PC-9 (cell line): ENCODE data around the gene KCNF1. TPM values are rescaled to one million over a fixed set of nuclear protein-coding genes. Genes with fewer than 3 reads are reported as not detected.
A peak's percentile ranks its signal among the peaks of the same experiment; 100 is the strongest.

Experiments used
- BruUV-seq: library from RNA; stranded (reverse); fragments of 400-500 nt; replicated peaks from 2 replicates; lab custom pipeline; 2021; lab: Mats Ljungman, UMichigan
- CTCF ChIA-PET: fragments of 300-600 bp; sonication (Branson Sonifier 250); formaldehyde crosslinking; loops from one replicate; lab custom pipeline; 2022; ENCODE audit warnings: antibody characterized with exemption; lab: Charles Lee
- POLR2A ChIA-PET: fragments of 300-600 bp; sonication (Branson Sonifier 250); formaldehyde crosslinking; loops from one replicate; lab custom pipeline; 2022; ENCODE audit warnings: antibody characterized with exemption; ENCODE audit not compliant: unreplicated experiment; lab: Charles Lee
- DNase-seq, 2 experiments: peaks; one replicate each; pipeline versions ENCODE4 v3.0.0 to v3.0.0-alpha.2; 2015 to 2022; ENCODE audit warnings: mixed read lengths in 1 of 2
- H2AFZ ChIP-seq: fragments of 200-600 bp; sonication (generic); 2 replicates; pipeline ENCODE4 v1.8.1; 2017; ENCODE audit warnings: antibody characterized with exemption
- H3F3A ChIP-seq: fragments of 200-600 bp; sonication (generic); 2 replicates; pipeline ENCODE4 v1.8.1; 2017; ENCODE audit warnings: antibody characterized with exemption, mild to moderate bottlenecking, low read depth; ENCODE audit not compliant: insufficient read depth
- H3K27ac ChIP-seq: fragments of 200-600 bp; sonication (generic); 2 replicates; pipeline ENCODE4 v1.6.1; 2016; ENCODE audit warnings: mixed run types
- H3K27me3 ChIP-seq: fragments of 200-600 bp; sonication (generic); 2 replicates; pipeline ENCODE4 v1.6.1; 2016; ENCODE audit warnings: low read depth, mixed run types; ENCODE audit not compliant: insufficient read depth
- H3K36me3 ChIP-seq: fragments of 200-600 bp; sonication (generic); 2 replicates; pipeline ENCODE4 v1.6.1; 2016; ENCODE audit warnings: low read depth, mixed run types
- H3K4me1 ChIP-seq: fragments of 200-600 bp; sonication (generic); replicated peaks from 2 replicates; pipeline ENCODE4 v1.6.1; 2016; ENCODE audit warnings: mixed run types; ENCODE audit not compliant: insufficient read depth
- H3K4me2 ChIP-seq: fragments of 200-600 bp; sonication (generic); 2 replicates; pipeline ENCODE4 v1.6.1; 2017; ENCODE audit warnings: mixed run types
- H3K4me3 ChIP-seq: fragments of 200-600 bp; sonication (generic); 2 replicates; pipeline ENCODE4 v1.6.1; 2016; ENCODE audit warnings: mixed run types
- H3K79me2 ChIP-seq: fragments of 200-600 bp; sonication (generic); 2 replicates; pipeline ENCODE4 v1.6.1; 2017; ENCODE audit warnings: low read depth, mixed run types
- H3K9me2 ChIP-seq: fragments of 200-600 bp; sonication (generic); 2 replicates; pipeline ENCODE4 v1.8.1; 2017; ENCODE audit warnings: mild to moderate bottlenecking; ENCODE audit not compliant: insufficient read depth
- H3K9me3 ChIP-seq: fragments of 200-600 bp; sonication (generic); 2 replicates; pipeline ENCODE4 v1.8.1; 2016; ENCODE audit warnings: low read depth; ENCODE audit not compliant: insufficient read depth
- H4K20me1 ChIP-seq: fragments of 200-600 bp; sonication (generic); 2 replicates; pipeline ENCODE4 v1.8.1; 2017; ENCODE audit not compliant: insufficient read depth
- EZH2 ChIP-seq: fragments of 200-600 bp; sonication (generic); IDR thresholded peaks from 2 replicates; pipeline ENCODE4 v1.8.0; 2017; ENCODE audit warnings: antibody characterized with exemption, low read depth
- intact Hi-C: fragments of 100-400 bp; cut with micrococcal nuclease; formaldehyde crosslinking; loops from one replicate; pipeline ENCODE4 v1.10.0; 2022; ENCODE audit not compliant: unreplicated experiment
- total RNA-seq: library from RNA; stranded (reverse); gene quantifications from 2 replicates; pipeline ENCODE4 v1.2.3, GENCODE V29; 2021
- TF ChIP-seq, protein P1 (sequence below): fragments of 200-600 bp; sonication (generic); conservative IDR thresholded peaks from 2 replicates; pipeline ENCODE4 v1.6.1; 2017; ENCODE audit warnings: mixed run types, antibody characterized with exemption, mild to moderate bottlenecking, moderate library complexity

KCNF1 gene
- total RNA-seq, 1 experiment from 2014 or later: 1.0 TPM

DNA sequence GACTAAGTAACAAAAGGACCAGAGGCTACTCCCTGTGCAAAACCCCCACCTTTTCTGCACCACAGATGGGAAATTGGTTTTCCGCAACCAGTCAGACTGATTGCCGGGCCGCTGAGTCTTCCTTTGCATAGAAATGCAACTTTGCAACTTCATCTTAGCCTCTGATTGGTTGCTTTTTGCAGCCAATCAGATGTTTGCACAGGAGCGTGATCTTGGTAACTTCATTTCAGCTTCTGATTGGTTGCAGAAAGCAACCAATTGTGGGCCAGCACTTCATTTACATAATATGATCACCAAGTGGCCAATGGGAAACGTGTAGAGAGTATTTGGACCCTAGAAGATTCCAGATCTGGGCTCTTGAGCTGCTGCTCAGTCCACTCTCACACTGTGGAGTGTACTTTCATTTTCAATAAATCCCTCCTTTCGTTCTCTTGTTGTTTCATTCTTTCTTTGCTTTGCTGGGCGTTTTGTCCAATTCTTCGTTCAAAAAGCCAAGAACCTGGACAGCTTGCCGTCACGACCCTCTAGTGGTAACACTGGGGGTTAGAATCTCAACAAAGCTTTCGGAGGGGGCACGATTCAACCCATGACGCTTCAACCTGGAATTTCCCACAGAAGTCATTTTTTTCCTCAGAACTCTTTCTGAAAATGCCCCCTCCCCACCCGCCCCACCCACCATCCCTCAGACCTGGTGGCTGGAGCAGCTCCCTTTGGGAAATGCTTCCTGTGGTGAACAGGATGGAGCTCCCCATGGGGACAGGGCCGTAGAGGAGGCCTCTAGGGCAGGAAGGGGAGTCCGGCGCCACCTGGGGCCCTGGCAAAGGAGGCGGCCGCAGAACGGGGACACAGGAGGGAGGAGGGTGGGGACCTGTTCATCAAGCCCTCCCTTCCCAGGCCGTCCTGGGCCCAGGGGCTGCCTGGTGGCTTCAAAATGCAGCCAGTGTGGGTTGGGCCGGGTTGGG lies 31.8 kb upstream of the KCNF1 start:
- Histone ChIP-seq H3K4me3 (no peak overlapping the region), H3K36me3 (no peaks in the 10 kb centered on the region), H2AFZ (no peak overlapping the region), H3K79me2 (no peaks in the 10 kb centered on the region), H3K4me1 (no peaks in the 10 kb centered on the region), H3K4me2 (no peak overlapping the region), H4K20me1 (no peaks in the 10 kb centered on the region), H3K27ac (no peak overlapping the region), H3K27me3 (no peaks in the 10 kb centered on the region), H3K9me3 (no peaks in the 10 kb centered on the region), H3F3A (no peaks in the 10 kb centered on the region), H3K9me2 (no peaks in the 10 kb centered on the region)
- no peak for TF ChIP-seq EZH2
- TF ChIP-seq, protein P1, sequence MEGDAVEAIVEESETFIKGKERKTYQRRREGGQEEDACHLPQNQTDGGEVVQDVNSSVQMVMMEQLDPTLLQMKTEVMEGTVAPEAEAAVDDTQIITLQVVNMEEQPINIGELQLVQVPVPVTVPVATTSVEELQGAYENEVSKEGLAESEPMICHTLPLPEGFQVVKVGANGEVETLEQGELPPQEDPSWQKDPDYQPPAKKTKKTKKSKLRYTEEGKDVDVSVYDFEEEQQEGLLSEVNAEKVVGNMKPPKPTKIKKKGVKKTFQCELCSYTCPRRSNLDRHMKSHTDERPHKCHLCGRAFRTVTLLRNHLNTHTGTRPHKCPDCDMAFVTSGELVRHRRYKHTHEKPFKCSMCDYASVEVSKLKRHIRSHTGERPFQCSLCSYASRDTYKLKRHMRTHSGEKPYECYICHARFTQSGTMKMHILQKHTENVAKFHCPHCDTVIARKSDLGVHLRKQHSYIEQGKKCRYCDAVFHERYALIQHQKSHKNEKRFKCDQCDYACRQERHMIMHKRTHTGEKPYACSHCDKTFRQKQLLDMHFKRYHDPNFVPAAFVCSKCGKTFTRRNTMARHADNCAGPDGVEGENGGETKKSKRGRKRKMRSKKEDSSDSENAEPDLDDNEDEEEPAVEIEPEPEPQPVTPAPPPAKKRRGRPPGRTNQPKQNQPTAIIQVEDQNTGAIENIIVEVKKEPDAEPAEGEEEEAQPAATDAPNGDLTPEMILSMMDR: no peak
- BruUV-seq: no TSS peak
- intact Hi-C loops: no loop called here
- peak in 1 of 2 experiments; percentile 32 for DNase-seq
- ChIA-PET CTCF (no interaction called here), POLR2A (no interaction called here)

DNA sequence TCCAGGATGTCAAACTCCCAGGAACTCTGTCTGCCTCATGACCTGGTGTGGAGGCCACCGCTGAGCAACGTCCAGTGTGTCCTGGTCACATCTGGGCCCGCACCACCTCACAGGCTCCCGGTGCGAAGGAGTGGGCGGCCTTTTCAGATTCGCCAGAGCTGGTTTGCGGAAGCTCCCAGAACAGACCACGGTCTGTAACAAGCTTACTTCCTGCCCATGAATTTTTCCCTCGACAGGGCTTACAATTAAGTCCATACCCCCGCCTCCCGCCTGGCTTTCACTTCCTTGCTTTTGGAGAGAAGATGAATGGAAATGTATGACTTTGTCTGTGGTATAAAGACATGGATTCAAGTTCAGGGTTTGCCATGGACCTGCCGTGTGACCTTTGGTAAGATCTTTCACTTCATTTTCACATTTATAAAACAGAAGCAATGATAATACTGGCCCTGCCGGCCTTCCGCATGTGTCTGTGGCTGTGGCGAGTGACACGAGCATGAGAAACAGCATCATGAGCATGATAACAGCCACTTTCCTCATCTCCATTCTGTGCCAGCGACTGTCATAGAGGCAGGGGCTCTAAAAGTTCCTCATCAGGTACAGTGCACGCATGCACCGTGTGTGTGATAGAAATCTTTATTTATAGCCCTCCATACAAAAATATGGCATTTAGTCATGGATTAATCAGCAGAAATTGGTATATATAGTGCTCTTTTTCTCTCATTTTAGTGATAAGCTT lies 31.0 kb upstream of the KCNF1 start:
- no peaks in the 10 kb centered on the region for H3K36me3 ChIP-seq
- H3F3A ChIP-seq: no peaks in the 10 kb centered on the region
- H3K79me2 ChIP-seq: no peaks in the 10 kb centered on the region
- no peaks in the 10 kb centered on the region for H3K9me2 ChIP-seq
- intact Hi-C loops: no loop called here
- no peak overlapping the region for H3K27ac ChIP-seq
- ChIA-PET POLR2A (no interaction called here), CTCF (no interaction called here)
- no peak overlapping the region for H3K4me3 ChIP-seq
- H2AFZ ChIP-seq: no peak overlapping the region
- peak in 1 of 2 experiments; percentile 30 for DNase-seq
- BruUV-seq: no TSS peak
- TF ChIP-seq, protein P1: no peak
- TF ChIP-seq EZH2: no peak
- H3K4me2 ChIP-seq: no peak overlapping the region
- H4K20me1 ChIP-seq: no peaks in the 10 kb centered on the region
- H3K4me1 ChIP-seq: no peaks in the 10 kb centered on the region
- no peaks in the 10 kb centered on the region for H3K27me3 ChIP-seq
- H3K9me3 ChIP-seq: no peaks in the 10 kb centered on the region

DNA sequence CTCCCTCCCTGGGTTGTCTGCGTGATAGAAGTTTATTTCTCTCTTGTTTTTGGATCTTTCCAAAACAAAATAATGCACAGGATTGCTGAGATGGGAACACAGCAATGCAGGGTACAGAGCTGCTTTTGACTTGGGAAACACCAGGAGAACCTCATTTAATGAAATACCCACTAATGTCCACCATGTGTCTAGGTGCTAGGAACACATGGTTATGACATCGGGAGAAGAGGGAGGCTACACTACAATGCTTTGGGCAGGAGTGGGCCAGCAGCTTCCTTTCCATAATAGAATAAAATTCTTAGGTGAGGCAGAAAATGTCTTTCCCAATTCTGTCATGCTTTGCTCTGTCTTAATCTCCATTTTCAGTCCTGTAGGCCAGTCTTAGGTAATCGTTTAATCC lies 29.2 kb upstream of the KCNF1 start:
- intact Hi-C loops: no loop called here
- no TSS peak for BruUV-seq
- Histone ChIP-seq H3K79me2 (no peaks in the 10 kb centered on the region), H3K27me3 (no peaks in the 10 kb centered on the region), H3K4me3 (no peak overlapping the region), H3K4me1 (no peaks in the 10 kb centered on the region), H3K4me2 (no peak overlapping the region), H4K20me1 (no peaks in the 10 kb centered on the region), H2AFZ (no peak overlapping the region), H3K9me3 (no peaks in the 10 kb centered on the region), H3F3A (no peaks in the 10 kb centered on the region), H3K9me2 (no peaks in the 10 kb centered on the region), H3K27ac (no peak overlapping the region), H3K36me3 (no peaks in the 10 kb centered on the region)
- ChIA-PET CTCF (no interaction called here), POLR2A (no interaction called here)
- TF ChIP-seq, protein P1: no peak
- no peak for TF ChIP-seq EZH2
- DNase-seq: peak in 1 of 2 experiments; percentile 4
